GM23338 (cell line): Measurements from ENCODE around the gene CERK. TPM values are rescaled to one million over a fixed set of nuclear protein-coding genes. Genes with fewer than 3 reads are reported as not detected.

Source experiments
- ATAC-seq: fragments of 200-7000 bp; cut with Tn5 transposase; 3 replicates; pipeline ENCODE4 v1.9.1; 2020
- DNase-seq: peaks from one replicate; pipeline ENCODE4 v3.0.0-alpha.2; 2015; ENCODE audit warnings: low spot score
- H2AFZ ChIP-seq: fragments of 200-600 bp; sonication (generic); 2 replicates; pipeline ENCODE4 v1.8.0; 2016; ENCODE audit warnings: antibody characterized with exemption, mild to moderate bottlenecking, moderate library complexity
- H3F3A ChIP-seq: fragments of 200-600 bp; sonication (generic); replicated peaks from 2 replicates; pipeline ENCODE4 v1.8.0; 2017; ENCODE audit warnings: antibody characterized with exemption, mixed run types, low read depth
- H3K27ac ChIP-seq: fragments of 200-600 bp; sonication (generic); 2 replicates; pipeline ENCODE4 v1.6.1; 2016; ENCODE audit warnings: low read depth
- H3K27me3 ChIP-seq: fragments of 200-600 bp; sonication (generic); 2 replicates; pipeline ENCODE4 v1.8.0; 2016; ENCODE audit warnings: mild to moderate bottlenecking, mixed run types, moderate library complexity; ENCODE audit not compliant: insufficient read depth
- H3K36me3 ChIP-seq: fragments of 200-600 bp; sonication (generic); 2 replicates; pipeline ENCODE4 v1.8.0; 2016; ENCODE audit warnings: mild to moderate bottlenecking; ENCODE audit not compliant: insufficient read depth
- H3K4me1 ChIP-seq: fragments of 200-600 bp; sonication (generic); 2 replicates; pipeline ENCODE4 v1.8.0; 2016; ENCODE audit warnings: mild to moderate bottlenecking, moderate library complexity; ENCODE audit not compliant: insufficient read depth
- H3K4me2 ChIP-seq: fragments of 200-600 bp; sonication (generic); 2 replicates; pipeline ENCODE4 v1.7.1; 2017; ENCODE audit warnings: mixed run types
- H3K4me3 ChIP-seq: fragments of 200-600 bp; sonication (generic); 2 replicates; pipeline ENCODE4 v1.6.1; 2016; ENCODE audit warnings: mixed run types
- H3K79me2 ChIP-seq: fragments of 200-600 bp; sonication (generic); replicated peaks from 2 replicates; pipeline ENCODE4 v1.8.0; 2017; ENCODE audit warnings: mild to moderate bottlenecking; ENCODE audit not compliant: insufficient read depth
- H3K9me2 ChIP-seq: fragments of 200-600 bp; sonication (generic); 2 replicates; pipeline ENCODE4 v1.8.0; 2017; ENCODE audit not compliant: insufficient read depth
- H4K20me1 ChIP-seq: fragments of 200-600 bp; sonication (generic); replicated peaks from 2 replicates; pipeline ENCODE4 v1.8.0; 2017; ENCODE audit warnings: mild to moderate bottlenecking; ENCODE audit not compliant: insufficient read depth
- H3K27ac Mint-ChIP-seq: 2 replicates; pipeline ENCODE4 v1.8.0; 2020; ENCODE audit warnings: inconsistent platforms, mild to moderate bottlenecking, moderate library complexity, mixed read lengths
- H3K27me3 Mint-ChIP-seq: 3 replicates; pipeline ENCODE4 v1.8.0; 2022; ENCODE audit warnings: low read depth, mild to moderate bottlenecking, moderate library complexity, mixed read lengths, inconsistent platforms; ENCODE audit not compliant: insufficient read depth, poor library complexity
- H3K36me3 Mint-ChIP-seq: 3 replicates; pipeline ENCODE4 v1.8.0; 2021; ENCODE audit warnings: low read depth, mild to moderate bottlenecking, inconsistent platforms, moderate library complexity, mixed read lengths
- H3K4me1 Mint-ChIP-seq: 3 replicates; pipeline ENCODE4 v1.8.0; 2020; ENCODE audit warnings: mild to moderate bottlenecking, inconsistent platforms, mixed read lengths
- H3K4me3 Mint-ChIP-seq: 3 replicates; pipeline ENCODE4 v1.8.0; 2021; ENCODE audit warnings: moderate library complexity, mild to moderate bottlenecking, inconsistent platforms, mixed read lengths
- H3K9me3 Mint-ChIP-seq: 3 replicates; pipeline ENCODE4 v1.8.0; 2020; ENCODE audit warnings: moderate library complexity, mild to moderate bottlenecking, inconsistent platforms, mixed read lengths
- CREB1 ChIP-seq: fragments of 250-450 bp; sonication (Bioruptor Pico); IDR thresholded peaks from 2 replicates; pipeline ENCODE4 v1.5.0; 2020; ENCODE audit warnings: low read depth, mild to moderate bottlenecking, moderate library complexity
- CTCF ChIP-seq, 2 experiments: fragments of 200-600 bp in 1 of 2; sonication (generic) in 1 of 2; conservative IDR thresholded peaks; 2 replicates each; pipeline versions ENCODE4 v1.5.1 to v1.6.1; 2016 to 2017; ENCODE audit warnings: antibody characterized with exemption in 2 of 2, low read depth in 2 of 2, mild to moderate bottlenecking in 2 of 2, moderate library complexity in 1 of 2
- ETS1 ChIP-seq: IDR thresholded peaks from 2 replicates; pipeline ENCODE4 v1.6.1; 2016; ENCODE audit warnings: antibody characterized with exemption
- EZH2 ChIP-seq: fragments of 200-600 bp; sonication (generic); IDR thresholded peaks from one replicate; pipeline ENCODE4 v1.8.0; 2017; ENCODE audit warnings: antibody characterized with exemption, mild to moderate bottlenecking, low read depth; ENCODE audit not compliant: unreplicated experiment
- EZH2phosphoT487 ChIP-seq: fragments of 200-600 bp; sonication (generic); IDR thresholded peaks from one replicate; pipeline ENCODE4 v1.8.1; 2018; ENCODE audit warnings: antibody characterized with exemption; ENCODE audit not compliant: unreplicated experiment
- JUNB ChIP-seq: IDR thresholded peaks from one replicate; pipeline ENCODE4 v1.6.1; 2016; ENCODE audit warnings: antibody characterized with exemption; ENCODE audit not compliant: unreplicated experiment
- NANOG ChIP-seq: IDR thresholded peaks from 2 replicates; pipeline ENCODE4 v1.6.1; 2016; ENCODE audit warnings: antibody characterized with exemption, borderline replicate concordance
- POLR2AphosphoS5 ChIP-seq: IDR thresholded peaks from 2 replicates; pipeline ENCODE4 v1.6.1; 2016; ENCODE audit warnings: antibody characterized with exemption, low read depth
- REST ChIP-seq: IDR thresholded peaks from one replicate; pipeline ENCODE4 v1.6.1; 2018; ENCODE audit warnings: antibody characterized with exemption; ENCODE audit not compliant: unreplicated experiment
- STAT1 ChIP-seq: IDR thresholded peaks from one replicate; pipeline ENCODE4 v1.6.1; 2016; ENCODE audit warnings: antibody characterized with exemption; ENCODE audit not compliant: unreplicated experiment
- ZNF114 ChIP-seq: fragments of 250-450 bp; sonication (Bioruptor Pico); IDR thresholded peaks from 2 replicates; pipeline ENCODE4 v1.5.0; 2020; ENCODE audit warnings: mild to moderate bottlenecking, moderate library complexity
- ZNF331 ChIP-seq: fragments of 250-450 bp; sonication (Bioruptor Pico); IDR thresholded peaks from 2 replicates; pipeline ENCODE4 v1.5.0; 2020; ENCODE audit warnings: low read depth, mild to moderate bottlenecking, moderate library complexity
- ZNF462 ChIP-seq: fragments of 250-450 bp; sonication (Bioruptor Pico); IDR thresholded peaks from 2 replicates; pipeline ENCODE4 v1.5.0; 2020; ENCODE audit warnings: mild to moderate bottlenecking, moderate library complexity
- polyA plus RNA-seq: library from polyadenylated mRNA; unstranded; fragments of >200 nt; fragmentation: Nextera tagmentation; extraction: Ambion mirVana; gene quantifications from 2 replicates; pipeline ENCODE4 v1.2.1, GENCODE V29; 2016
- total RNA-seq: library from RNA; depleted of rRNA; stranded (reverse); fragments of >200 nt; shearing (Covaris generic); gene quantifications from 2 replicates; pipeline ENCODE4 v1.2.3, GENCODE V29; 2014

The CERK gene
- total and polyA plus RNA-seq, 2 experiments from 2014 or later = 12.7 to 62.9 TPM

- H2AFZ ChIP-seq = no peak overlapping the region
- Mint-ChIP-seq H3K4me3 (no peak overlapping the region), H3K9me3 (no peaks in the 10 kb centered on the region), H3K36me3 (peaks cover 5% of the 10 kb centered on the region; the same call in 2 of the 3 replicates), H3K27ac (peak overlapping the region; percentile 85), H3K4me1 (peaks cover 27% of the 10 kb centered on the region), H3K27me3 (peaks cover 12% of the 10 kb centered on the region)
- H3K9me2 ChIP-seq = no peaks in the 10 kb centered on the region
- H3K4me3 ChIP-seq = no peak overlapping the region
- peak overlapping the region; percentile 84 for H3K27ac ChIP-seq
- H3F3A ChIP-seq = no peaks in the 10 kb centered on the region
- no peak for DNase-seq
- peaks cover 14% of the 10 kb centered on the region; the same call in 1 of the 2 replicates for H3K4me1 ChIP-seq
- TF ChIP-seq JUNB (no peak), ZNF114 (CRISPR knock-in tag) (no peak), REST (no peak), POLR2AphosphoS5 (no peak), EZH2phosphoT487 (no peak), CREB1 (CRISPR knock-in tag) (no peak), ETS1 (no peak), EZH2 (no peak), ZNF331 (CRISPR knock-in tag) (no peak), ZNF462 (CRISPR knock-in tag) (no peak), CTCF (conservative IDR thresholded peaks at IDR 0.05; ENCODE audit: low read depth in 2 of 2) (no peak), STAT1 (no peak), NANOG (no peak)
- peak overlapping the region; percentile 31; the same call in 1 of the 2 replicates for H3K4me2 ChIP-seq
- peaks cover 4% of the 10 kb centered on the region; the same call in 1 of the 2 replicates for H4K20me1 ChIP-seq
- no peaks in the 10 kb centered on the region for H3K36me3 ChIP-seq
- no peaks in the 10 kb centered on the region for H3K27me3 ChIP-seq
- ATAC-seq = peak; percentile 14
- H3K79me2 ChIP-seq = peaks cover 88% of the 10 kb centered on the region
These were observed 36.4 kb upstream of the CERK start for GRCh38 chr22:46774253-46774979.
